Measurements from ENCODE around the gene EFCAB13. TPM values are rescaled to one million over a fixed set of nuclear protein-coding genes. Genes with fewer than 3 reads are reported as not detected.

EFCAB13 gene
- total RNA-seq, 1 experiment from 2014 or later = 1.6 TPM

- Mint-ChIP-seq H3K4me1 (peaks cover 0 to 6% of the 10 kb centered on the region in 2 experiments; a peak in 2 of 4 replicates), H3K27ac (no peak overlapping the region), H3K4me3 (no peak overlapping the region), H3K9me3 (no peaks in the 10 kb centered on the region; a peak in 1 of 5 replicates), H3K27me3 (ENCODE audit: low read depth) (peaks cover under 1% of the 10 kb centered on the region), H3K36me3 (ENCODE audit: insufficient read depth in 1 of 3, low read depth in 3 of 3) (peaks cover 0 to 13% (median 0%) of the 10 kb centered on the region in 3 experiments; a peak in 2 of 7 replicates)
- no CpG with 5 or more reads among the region's 2 CpGs for WGBS (ENCODE audit: extremely low coverage, insufficient read length, low lambda C conversion rate)
- H3K23ac ChIP-seq (ENCODE audit: insufficient read length, low read depth, low read length) = no peak overlapping the region
- H3K27me3 ChIP-seq (ENCODE audit: insufficient read depth, low read length) = no peaks in the 10 kb centered on the region
- H3T11ph ChIP-seq (ENCODE audit: low read length) = no peak overlapping the region
- no peak overlapping the region for H2BK20ac ChIP-seq (ENCODE audit: low read depth, low read length, poor library complexity, severe bottlenecking)
- no peak overlapping the region for H2BK15ac ChIP-seq (ENCODE audit: low read depth, low read length)
- H3K14ac ChIP-seq (ENCODE audit: insufficient read depth, low read length) = no peak overlapping the region
- no peaks in the 10 kb centered on the region for H3K9me3 ChIP-seq (ENCODE audit: control insufficient read depth, low read depth, low read length)
- no peak overlapping the region for H2AK5ac ChIP-seq (ENCODE audit: insufficient read length, low read length)
- H3K9ac ChIP-seq (ENCODE audit: extremely low read depth, insufficient read length, low read length) = no peak overlapping the region
- H2BK5ac ChIP-seq (ENCODE audit: insufficient read length, low read length) = no peak overlapping the region
- no peak overlapping the region for H3K18ac ChIP-seq (ENCODE audit: insufficient read length, low read depth, low read length)
- H4K8ac ChIP-seq (replicated peaks; ENCODE audit: insufficient read length, low read depth, low read length) = no peak overlapping the region
- H3K79me1 ChIP-seq (ENCODE audit: insufficient read depth, low read depth, low read length, poor library complexity, severe bottlenecking) = no peaks in the 10 kb centered on the region
- H2AFZ ChIP-seq (ENCODE audit: low read length) = no peak overlapping the region
- H3K23me2 ChIP-seq (ENCODE audit: insufficient read length, low read depth, low read length, poor library complexity, severe bottlenecking) = no peaks in the 10 kb centered on the region
- H3K4ac ChIP-seq (ENCODE audit: low read depth, low read length) = no peak overlapping the region
- H4K20me1 ChIP-seq (ENCODE audit: control insufficient read depth, insufficient read depth, insufficient read length) = no peaks in the 10 kb centered on the region
- H4K91ac ChIP-seq (ENCODE audit: insufficient read length, low read depth, low read length) = no peak overlapping the region
- TF ChIP-seq CTCF (conservative IDR thresholded peaks at IDR 0.05) = no peak
- no peak overlapping the region for H3K56ac ChIP-seq (ENCODE audit: insufficient read length, low read depth, low read length)
- no peaks in the 10 kb centered on the region for H3K4me1 ChIP-seq (ENCODE audit: insufficient read depth, low read length)
- no peaks in the 10 kb centered on the region for H3K79me2 ChIP-seq (ENCODE audit: insufficient read depth, low read length)
- H3K4me2 ChIP-seq (ENCODE audit: insufficient read depth, insufficient read length, low read length) = no peak overlapping the region
- H2BK120ac ChIP-seq (ENCODE audit: low read depth, low read length, poor library complexity, severe bottlenecking) = no peak overlapping the region
- no peak for DNase-seq
- H2BK12ac ChIP-seq (ENCODE audit: insufficient read length, low read depth, low read length) = no peak overlapping the region
- H3K27ac ChIP-seq (ENCODE audit: insufficient read length, low read depth, low read length) = no peak overlapping the region
- H4K5ac ChIP-seq (ENCODE audit: insufficient read length, low read depth, low read length) = no peak overlapping the region
Observed at GRCh38 chr17:47330548-47330947, 6.8 kb downstream of the EFCAB13 start.

All from H9 (cell line).